Dedifferentiated amniotic fluid mesenchymal stem cell (primary cell): ENCODE results near the gene FGF3.

Experiments used
- DNase-seq: peaks from one replicate; pipeline ENCODE4 v3.0.0-alpha.2; 2016; ENCODE audit errors: extremely low spot score

Gene FGF3

GRCh38 chr11:69803604-69804218, 15.5 kb downstream of the FGF3 start:
- DNase-seq, result no peak

- no peak for DNase-seq
These were observed 16.2 kb downstream of the FGF3 start for GRCh38 chr11:69803022-69803421.

GRCh38 chr11:69802590-69802989, 16.6 kb downstream of the FGF3 start:
- no peak for DNase-seq

- no peak for DNase-seq
These were observed 17.5 kb downstream of the FGF3 start for GRCh38 chr11:69801513-69802335.

GRCh38 chr11:69800278-69800677, 18.9 kb downstream of the FGF3 start:
- DNase-seq, result no peak

DNA sequence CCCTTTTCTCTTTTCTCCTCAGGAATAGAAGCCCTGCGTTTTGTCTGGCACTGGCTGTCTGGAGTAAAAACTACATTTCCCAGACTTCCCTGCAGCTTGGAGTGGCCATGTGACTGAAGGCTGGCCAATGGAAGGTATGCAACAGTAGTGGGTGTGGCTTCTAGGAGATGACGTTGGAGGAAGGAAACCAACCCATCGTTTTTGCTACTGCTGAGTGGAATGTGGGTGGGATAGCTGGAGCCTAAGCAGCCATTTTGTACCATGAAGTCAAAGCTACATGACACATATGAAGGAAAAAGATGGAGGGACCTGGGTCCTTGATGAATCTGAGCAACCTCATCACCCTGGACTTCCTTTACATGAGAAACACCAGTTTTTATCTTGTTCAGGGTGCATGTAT, 19.6 kb downstream of the FGF3 start:
- DNase-seq, result no peak

DNA sequence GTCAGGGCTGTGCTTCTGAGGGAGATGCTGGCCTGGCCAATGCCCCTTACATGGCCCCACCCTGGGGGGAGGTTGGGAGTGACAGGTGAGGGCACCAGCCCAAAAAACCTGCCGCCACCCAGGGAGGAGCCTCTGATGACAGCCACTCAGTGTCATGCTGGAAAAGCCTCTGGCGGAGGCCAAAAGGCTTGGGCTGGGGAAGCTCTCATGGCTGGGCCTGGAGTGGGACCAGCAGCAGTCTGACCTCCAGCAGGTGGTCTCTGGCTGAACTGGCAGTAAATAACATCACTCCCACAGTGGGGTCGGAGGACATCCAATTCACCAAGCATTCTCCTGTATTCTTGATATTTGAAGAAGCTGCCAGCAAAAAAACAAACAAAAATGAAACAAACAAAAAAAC, 20.1 kb downstream of the FGF3 start:
- no peak for DNase-seq

DNA sequence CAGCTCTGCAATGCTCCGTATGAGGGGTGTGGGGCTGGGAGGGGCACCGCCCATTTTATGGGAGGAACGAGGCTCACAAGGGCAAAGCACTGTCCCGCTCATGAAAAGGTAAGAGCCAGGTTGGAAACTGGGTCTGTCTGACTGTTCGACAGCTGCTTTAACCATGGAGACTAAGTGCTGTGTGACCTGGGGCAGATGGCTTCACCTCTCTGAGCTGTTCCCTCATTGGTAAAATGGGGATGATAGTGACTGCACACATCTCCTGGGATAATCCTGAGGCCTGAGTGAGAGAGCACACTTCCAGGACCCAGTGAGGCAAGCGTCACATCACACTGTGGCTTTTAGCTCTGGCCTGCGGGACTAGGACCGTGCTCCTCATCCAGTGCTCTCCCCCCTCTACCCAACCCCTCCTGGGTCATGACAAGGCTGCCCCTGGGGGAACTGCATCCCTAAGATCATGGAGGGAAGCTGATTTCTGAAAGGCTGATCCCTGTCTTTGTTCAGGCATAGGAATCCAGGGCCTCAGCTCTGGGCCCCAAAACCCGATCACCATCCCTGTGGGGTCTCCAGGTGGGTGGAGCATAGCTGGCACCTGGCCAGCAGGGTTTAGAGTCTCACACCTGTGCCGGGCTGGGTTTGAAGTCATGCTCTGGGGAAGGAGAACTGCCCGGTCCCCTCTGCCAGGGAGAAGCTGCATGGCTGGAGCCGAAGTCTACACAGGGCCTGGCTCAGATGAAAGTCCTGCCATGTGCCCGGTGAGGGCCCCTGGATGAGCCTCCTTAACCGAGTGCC, 21.3 kb downstream of the FGF3 start:
- no peak for DNase-seq

- no peak for DNase-seq
These were observed 22.1 kb downstream of the FGF3 start for GRCh38 chr11:69797156-69797555.

DNA sequence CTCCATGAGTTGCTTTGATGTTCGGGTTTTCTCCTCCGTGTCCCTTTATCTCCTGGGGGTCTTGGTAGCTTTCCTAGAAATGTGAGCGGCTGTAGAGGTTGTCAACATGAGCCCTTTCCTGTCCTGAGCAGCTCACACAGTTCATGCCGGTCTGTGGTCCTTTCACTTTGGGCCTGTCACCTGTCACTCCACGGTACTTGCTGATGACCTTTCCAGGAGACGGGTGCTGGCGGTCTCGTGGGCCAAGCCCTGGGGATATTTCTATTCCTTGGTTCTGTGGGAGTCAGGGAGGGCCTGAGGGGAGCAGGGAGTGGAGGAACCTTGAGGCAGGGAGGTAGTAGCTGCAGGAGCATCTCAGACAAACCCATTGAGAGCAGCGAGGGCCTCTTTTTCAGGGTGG, 23.2 kb downstream of the FGF3 start:
- no peak for DNase-seq

DNA sequence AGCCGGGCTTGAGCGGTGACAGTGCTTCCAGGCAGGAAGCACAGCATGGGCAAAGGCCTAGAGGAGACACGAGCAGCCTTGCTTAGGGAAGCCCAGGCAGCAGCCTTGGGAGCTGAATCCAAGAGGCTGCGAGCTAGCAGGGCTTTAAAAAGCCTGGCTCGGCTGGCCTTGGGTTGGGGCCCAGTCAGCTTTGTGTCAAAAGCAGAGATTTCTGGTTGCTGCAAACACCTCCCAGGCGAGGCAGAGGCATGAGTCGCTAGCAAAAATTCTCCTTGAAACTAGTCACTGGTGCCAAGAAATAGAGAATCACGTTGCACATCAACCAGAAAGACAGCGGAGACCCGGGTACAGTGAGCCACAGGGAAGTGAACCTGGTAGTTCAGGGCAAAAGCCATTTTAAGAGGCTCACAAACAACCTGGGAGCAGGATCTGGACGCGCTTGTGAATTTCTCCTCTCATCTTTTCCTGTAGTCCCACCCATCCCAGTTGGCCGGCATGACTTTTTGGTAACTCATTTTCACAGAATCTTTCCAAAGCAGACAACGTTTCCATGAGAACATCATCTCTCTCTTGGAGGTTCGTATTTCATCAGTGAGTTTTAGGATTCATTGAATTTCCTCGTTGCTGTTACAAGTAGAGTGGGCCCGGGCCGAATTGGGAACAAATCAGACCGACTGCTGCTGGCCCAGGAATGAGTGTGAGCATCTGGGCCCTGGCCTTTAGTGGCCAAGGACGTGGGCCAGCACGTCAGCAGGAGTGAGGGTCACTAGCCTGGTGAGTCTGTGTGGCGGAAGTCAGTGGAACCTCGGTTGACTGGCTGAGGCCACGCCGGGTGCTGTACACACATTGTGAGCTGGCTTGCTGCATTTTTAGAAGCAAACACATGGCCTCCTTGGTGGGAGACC, 27.7 kb downstream of the FGF3 start:
- peak; percentile 53 for DNase-seq

DNA sequence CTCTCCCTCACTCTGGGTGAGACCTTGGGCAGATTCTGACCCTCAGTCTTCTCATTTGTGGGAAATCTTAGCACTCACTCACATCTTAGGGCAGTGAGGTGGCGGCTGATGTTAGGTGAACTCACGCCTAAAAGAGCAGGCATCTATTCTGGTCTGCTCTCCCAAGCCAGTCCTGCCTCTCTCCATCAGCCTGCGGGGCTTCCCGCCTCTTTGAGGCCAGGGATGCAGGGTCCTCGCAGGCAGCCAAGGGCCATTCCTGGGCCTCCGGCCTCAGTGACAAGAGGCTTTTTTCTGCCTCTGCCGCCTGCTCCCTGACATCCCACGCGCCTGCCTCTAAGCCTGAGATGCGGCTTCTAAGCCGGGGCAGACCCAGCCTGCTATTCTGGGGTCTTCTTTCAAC, 30.3 kb downstream of the FGF3 start:
- no peak for DNase-seq

DNA sequence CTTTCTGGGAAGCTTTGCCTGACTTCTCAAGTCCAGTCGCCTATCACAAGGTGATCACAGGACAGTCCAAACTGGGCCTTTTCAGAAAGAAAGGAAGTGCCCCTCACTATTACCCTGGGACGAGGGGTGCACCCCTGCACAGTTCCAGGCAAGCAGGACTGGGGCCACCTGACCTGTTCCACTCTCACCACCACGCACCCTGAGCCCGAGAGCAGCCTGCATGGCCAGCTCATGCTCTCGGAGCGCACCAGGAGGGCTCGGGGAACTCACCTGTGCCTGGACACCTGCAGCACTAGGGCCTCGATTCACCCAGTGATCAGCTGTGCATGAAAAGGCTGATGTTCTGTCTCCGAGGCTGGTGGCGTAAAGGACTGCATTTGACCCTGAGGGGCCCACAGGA, 31.3 kb downstream of the FGF3 start:
- DNase-seq, result no peak

- no peak for DNase-seq
These were observed 31.8 kb downstream of the FGF3 start for GRCh38 chr11:69787457-69787856.

GRCh38 chr11:69781241-69781640, 38.0 kb downstream of the FGF3 start:
- DNase-seq, result no peak

DNA sequence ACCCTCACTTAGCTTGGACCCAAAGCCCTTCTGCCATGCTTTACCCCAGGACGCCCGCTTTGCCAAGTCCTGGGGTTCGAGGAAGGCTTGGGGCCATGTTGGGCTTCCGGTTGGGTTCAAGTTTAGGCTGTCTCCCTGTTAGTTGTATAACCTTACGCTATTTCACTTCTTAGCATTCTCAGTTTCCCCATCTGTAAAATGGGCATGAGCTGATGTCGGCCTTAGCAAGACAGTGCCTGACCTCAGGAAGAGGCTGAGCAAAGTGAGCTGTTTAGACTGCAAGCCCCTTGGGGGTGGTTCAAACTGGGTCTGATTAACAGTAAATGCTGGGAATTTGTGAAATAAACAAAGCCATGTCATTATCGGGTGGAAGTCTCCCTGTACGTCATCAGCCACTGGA, 40.8 kb downstream of the FGF3 start:
- DNase-seq, result no peak

- DNase-seq, result no peak
These were observed 44.0 kb downstream of the FGF3 start, which contains the start of gene FGF4 for GRCh38 chr11:69775163-69775755. TSS of gene FGF4 (minus strand) at chr11:69775341. CDS start at chr11:69775084, 257 bp downstream.

DNA sequence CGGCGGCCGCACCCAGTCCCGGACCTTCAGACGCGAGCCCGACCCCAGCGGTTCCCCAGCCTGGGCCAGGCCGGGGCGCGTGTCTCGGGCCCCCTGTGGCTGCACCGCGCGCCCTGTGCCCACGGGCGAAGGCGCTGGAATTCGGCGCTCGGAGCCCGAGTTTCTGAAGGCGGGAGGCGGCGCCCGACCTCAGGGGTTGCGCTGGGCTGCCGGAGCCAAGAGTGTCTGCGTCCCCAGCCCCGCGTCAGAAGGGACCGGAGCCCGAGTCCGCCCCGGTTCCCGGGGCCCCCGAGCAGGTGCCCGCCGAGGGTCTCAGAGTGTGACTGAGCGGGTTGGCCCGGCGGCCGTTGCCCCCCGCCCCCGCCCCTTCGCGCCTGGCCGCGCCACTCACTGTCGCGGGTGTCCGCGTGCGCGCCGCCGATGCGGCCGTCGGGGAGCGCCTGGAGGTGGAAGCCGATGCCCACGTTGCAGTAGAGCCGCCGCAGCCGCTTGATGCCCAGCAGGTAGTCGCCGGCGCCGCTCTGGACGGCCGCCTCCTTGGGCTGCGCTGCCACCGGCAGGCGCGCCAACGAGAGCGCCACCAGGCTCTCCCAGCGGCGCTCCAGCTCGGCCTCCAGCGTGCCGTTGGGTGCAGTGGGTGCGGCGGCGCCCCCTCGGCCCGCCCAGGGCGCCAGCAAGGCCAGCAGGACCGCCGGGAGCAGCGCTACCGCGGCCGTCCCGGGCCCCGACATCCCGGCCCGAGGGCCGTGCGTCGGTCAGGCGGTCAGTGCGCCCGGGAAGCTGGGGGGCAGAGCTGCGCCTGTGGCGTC, 44.7 kb downstream of the FGF3 start:
- no peak for DNase-seq

DNA sequence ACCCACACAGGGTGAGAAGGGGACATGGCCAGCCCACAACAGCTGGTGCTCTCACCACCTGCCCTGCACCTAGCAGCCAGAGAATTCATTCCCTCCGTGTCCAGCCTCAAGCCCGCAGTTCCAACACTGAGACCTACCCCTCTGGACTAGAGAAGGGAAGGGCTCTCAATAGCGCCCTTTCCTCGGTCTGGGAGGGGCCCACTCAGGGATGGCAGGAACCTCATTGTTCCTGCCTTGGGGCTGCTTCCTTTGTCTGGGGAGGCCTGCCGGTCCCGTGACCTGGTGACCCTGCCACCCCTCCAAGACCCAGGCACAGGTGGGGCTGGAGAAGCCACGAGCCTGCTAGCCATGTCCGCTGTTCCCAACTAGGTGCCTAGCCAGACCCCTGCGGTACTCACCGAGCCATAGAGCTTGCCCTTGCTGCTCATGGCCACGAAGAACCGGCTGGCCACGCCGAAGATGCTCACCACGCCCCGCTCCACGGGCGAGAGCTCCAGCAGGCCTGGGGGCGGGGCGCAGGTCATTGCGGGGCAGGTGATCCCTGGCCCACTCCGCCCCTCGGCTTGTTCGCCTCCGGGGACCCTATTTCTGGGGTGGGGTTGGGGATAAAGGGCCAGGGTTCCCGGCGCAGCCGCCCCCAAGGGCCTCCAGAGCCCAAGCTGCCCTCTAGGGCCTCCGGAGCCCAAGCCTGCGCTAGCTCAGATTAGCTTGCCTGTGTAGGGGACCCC, 45.4 kb downstream of the FGF3 start:
- DNase-seq, result no peak

GRCh38 chr11:69771466-69771865, 47.8 kb downstream of the FGF3 start:
- DNase-seq, result no peak
